ENCODE results near the gene ADNP. TPM values are rescaled to one million over a fixed set of nuclear protein-coding genes. Genes with fewer than 3 reads are reported as not detected.

The ADNP gene
- total RNA-seq, 2 donors from 2014 or later = 23.7 to 34.3 TPM

DNA sequence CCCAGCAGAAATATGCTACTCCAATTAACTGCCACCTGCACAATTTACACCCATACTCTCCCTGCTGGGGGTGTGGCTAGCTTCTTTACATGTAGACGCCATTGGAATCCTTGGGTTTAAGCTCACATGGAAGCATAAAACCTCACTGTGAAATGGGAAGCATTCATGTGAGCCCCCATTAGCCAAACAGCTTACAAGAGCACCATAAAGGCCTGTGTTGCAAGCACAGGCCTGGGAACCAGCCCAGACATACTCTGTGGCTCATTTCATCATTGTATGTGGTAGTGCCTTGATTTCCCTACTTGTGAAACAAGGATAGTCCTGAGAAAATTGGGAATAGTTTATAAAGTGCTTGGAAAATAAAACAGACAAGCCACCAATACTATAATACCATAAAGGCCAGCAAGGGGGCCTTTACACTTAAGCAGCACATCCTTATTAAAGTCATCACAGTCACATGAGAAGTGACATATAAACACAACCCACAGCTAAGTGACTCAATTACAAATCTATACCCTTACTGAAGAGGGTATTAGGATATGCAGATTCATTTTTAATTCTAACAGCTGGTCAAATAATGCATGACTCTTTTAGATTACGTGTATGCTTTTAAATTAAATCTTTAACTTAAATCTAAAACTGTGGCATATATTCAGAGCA, 6.8 kb downstream of the ADNP start:
- Histone ChIP-seq H3K4me3 (no peak overlapping the region), H3K9me3 (no peaks in the 10 kb centered on the region), H3K36me3 (no peaks in the 10 kb centered on the region), H3K27ac (no peak overlapping the region), H3K4me1 (peaks cover 0 to 79% of the 10 kb centered on the region in 2 donors), H3K27me3 (no peaks in the 10 kb centered on the region)
- TF ChIP-seq, protein P1, sequence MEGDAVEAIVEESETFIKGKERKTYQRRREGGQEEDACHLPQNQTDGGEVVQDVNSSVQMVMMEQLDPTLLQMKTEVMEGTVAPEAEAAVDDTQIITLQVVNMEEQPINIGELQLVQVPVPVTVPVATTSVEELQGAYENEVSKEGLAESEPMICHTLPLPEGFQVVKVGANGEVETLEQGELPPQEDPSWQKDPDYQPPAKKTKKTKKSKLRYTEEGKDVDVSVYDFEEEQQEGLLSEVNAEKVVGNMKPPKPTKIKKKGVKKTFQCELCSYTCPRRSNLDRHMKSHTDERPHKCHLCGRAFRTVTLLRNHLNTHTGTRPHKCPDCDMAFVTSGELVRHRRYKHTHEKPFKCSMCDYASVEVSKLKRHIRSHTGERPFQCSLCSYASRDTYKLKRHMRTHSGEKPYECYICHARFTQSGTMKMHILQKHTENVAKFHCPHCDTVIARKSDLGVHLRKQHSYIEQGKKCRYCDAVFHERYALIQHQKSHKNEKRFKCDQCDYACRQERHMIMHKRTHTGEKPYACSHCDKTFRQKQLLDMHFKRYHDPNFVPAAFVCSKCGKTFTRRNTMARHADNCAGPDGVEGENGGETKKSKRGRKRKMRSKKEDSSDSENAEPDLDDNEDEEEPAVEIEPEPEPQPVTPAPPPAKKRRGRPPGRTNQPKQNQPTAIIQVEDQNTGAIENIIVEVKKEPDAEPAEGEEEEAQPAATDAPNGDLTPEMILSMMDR (IDR thresholded peaks at IDR 0.05) = no peak
- DNase-seq (ENCODE audit: low spot score) = no peak

DNA sequence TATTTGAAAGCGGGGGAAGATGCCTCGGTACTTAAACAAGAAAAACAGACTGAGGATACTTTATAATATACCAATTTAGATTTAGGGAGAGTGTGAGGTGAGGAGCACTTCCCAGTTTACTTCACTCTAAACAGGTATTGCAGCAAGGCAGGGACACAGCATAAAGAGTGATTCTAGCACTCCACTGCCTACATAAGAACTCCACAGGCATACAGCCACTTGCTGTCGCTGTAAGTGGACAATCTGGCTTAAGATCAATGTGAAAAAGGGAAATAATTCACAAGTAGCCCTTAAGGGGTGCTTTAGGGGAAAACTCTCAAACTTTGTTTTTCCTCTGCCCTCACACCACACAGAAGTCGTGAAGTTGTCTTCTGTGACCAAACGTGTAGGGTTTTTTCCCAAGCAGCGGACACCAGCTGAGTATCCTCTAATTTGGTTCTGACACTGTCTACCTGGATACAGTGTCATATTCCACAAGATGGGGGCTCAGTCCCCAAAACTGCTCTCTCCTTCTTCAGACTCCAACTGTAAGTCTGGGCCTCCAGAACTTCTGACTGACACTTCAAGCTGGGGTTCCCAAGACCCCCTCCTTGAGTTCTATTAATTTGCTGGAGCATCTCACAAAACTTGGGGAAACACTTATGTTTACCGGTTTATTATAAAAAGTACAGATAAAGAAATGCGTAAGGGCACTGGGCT, 9.3 kb downstream of the ADNP start:
- Histone ChIP-seq H3K4me1 (peaks cover 0 to 80% of the 10 kb centered on the region in 2 donors), H3K27ac (no peak overlapping the region), H3K4me3 (no peak overlapping the region), H3K27me3 (no peaks in the 10 kb centered on the region), H3K36me3 (no peaks in the 10 kb centered on the region), H3K9me3 (no peaks in the 10 kb centered on the region)
- DNase-seq (ENCODE audit: low spot score) = no peak
- TF ChIP-seq, protein P1 (IDR thresholded peaks at IDR 0.05) = no peak

DNA sequence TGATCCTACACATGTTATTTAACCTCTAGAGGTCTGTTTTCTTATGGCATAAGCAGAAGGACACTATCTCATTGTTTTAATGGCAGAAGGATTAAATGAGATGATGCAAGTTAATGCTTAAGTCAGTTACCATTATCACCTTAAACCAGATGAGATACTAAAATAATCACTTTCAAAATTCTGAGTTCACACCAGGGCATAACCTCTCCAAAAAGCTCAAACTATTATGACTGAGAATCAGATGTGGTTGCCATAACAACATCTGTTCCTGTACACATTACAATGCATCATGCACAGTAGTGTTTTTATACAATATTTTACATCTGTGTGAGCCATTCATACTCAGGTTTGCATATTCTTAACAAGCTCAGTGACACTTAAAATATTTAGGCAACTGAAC, 10.2 kb downstream of the ADNP start:
- no peaks in the 10 kb centered on the region for H3K36me3 ChIP-seq
- TF ChIP-seq, protein P1 (IDR thresholded peaks at IDR 0.05) = no peak
- H3K4me3 ChIP-seq = no peak overlapping the region
- H3K27me3 ChIP-seq = no peaks in the 10 kb centered on the region
- no peak for DNase-seq (ENCODE audit: low spot score)
- no peak overlapping the region for H3K27ac ChIP-seq
- H3K9me3 ChIP-seq = no peaks in the 10 kb centered on the region
- peaks cover 0 to 81% of the 10 kb centered on the region in 2 donors for H3K4me1 ChIP-seq

DNA sequence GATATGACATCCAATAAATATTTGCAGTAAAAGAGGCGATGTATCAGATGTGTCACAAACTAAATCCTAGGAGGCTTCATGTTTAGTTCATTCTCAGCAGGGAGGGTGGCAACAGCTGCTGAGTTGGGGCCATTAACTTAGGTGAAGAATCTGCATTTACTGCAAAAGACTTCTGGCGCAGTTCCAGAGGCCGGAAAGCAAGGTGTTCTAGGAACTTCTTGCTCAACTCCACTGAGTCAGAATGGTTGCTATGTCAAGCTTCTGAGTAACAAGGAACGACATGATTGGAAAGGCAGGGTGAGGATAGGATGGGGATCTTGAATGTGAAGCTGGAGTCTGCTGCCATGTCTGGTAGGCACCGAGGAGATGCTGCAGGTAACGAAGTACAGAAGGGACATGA, 11.7 kb downstream of the ADNP start:
- H3K27me3 ChIP-seq = no peaks in the 10 kb centered on the region
- no peaks in the 10 kb centered on the region for H3K9me3 ChIP-seq
- no peak overlapping the region for H3K4me3 ChIP-seq
- peaks cover 0 to 80% of the 10 kb centered on the region in 2 donors for H3K4me1 ChIP-seq
- H3K36me3 ChIP-seq = no peaks in the 10 kb centered on the region
- peak; percentile 69 for DNase-seq (ENCODE audit: low spot score)
- H3K27ac ChIP-seq = no peak overlapping the region
- TF ChIP-seq, protein P1 (IDR thresholded peaks at IDR 0.05) = no peak

DNA sequence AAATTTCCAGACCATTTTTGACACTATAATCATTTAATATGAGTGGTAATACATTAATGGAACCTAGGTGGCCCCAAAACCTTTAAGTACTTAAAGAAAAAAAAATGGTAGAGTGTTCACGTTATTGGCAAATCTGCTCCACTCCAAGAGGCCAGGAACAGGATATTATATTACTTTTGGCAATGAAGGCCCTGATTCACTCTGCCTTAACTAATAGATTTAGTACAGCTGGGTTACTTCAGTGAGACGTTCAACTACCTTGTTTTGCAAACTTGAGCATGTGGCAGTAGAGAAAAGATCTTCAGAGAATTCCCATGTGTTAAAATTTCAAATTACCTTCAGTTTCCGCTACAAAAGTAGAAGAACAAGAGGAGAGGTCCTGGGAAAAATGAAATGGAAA, 12.8 kb downstream of the ADNP start:
- Histone ChIP-seq H3K4me3 (no peak overlapping the region), H3K36me3 (no peaks in the 10 kb centered on the region), H3K27me3 (no peaks in the 10 kb centered on the region), H3K4me1 (peaks cover 0 to 85% of the 10 kb centered on the region in 2 donors), H3K27ac (no peak overlapping the region), H3K9me3 (no peaks in the 10 kb centered on the region)
- DNase-seq (ENCODE audit: low spot score) = no peak
- TF ChIP-seq, protein P1 (IDR thresholded peaks at IDR 0.05) = no peak

All from right atrium auricular region (tissue), 2 donors.